Measurements from ENCODE around the gene HBZ. TPM values are rescaled to one million over a fixed set of nuclear protein-coding genes. Genes with fewer than 3 reads are reported as not detected.
A peak's percentile ranks its signal among the peaks of the same experiment; 100 is the strongest.

HBZ gene
- total RNA-seq, 2 experiments from 2014 or later = not detected

DNA sequence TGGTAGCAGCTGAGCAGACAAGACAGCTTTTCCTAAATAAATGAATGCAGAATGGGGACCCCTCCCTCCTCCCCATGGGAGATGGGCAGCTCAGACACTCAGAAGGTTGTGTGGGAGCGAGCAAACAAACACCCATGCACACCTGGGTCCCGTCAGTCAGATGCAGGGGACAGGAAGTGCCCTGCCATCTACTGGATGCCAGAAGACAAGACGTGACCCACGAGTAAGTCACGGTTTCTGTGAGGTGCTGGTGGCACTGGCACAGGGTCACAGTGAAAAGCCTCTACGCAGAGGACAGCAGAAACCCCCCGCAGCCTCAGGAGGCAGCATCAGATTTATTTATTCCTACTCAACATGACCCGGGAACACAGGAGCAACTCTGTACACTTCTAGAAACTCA is 36.2 kb downstream of the HBZ start:
- H3K9me3 Mint-ChIP-seq = no peaks in the 10 kb centered on the region
- Histone ChIP-seq H3K36me3 (ENCODE audit: insufficient read depth, low read length) (peaks cover 53% of the 10 kb centered on the region), H3K4me3 (ENCODE audit: low read length) (no peak overlapping the region), H3K27ac (ENCODE audit: low read depth in 1 of 2, low read length in 2 of 2) (no peak overlapping the region), H3K4me1 (ENCODE audit: insufficient read depth, low read length) (peaks cover 5% of the 10 kb centered on the region), H3K9me3 (ENCODE audit: control insufficient read depth in 1 of 2, insufficient read depth in 1 of 2, low read length in 2 of 2) (no peaks in the 10 kb centered on the region), H3K27me3 (ENCODE audit: control insufficient read depth in 1 of 2, insufficient read depth in 2 of 2, low read length in 2 of 2) (no peaks in the 10 kb centered on the region)
- no peaks in the 10 kb centered on the region for H3K27me3 Mint-ChIP-seq
- no peak overlapping the region for H3K4me3 Mint-ChIP-seq
- intact Hi-C loops (cut with DNase I, micrococcal nuclease) = no loop called here
- peak overlapping the region; percentile 27 for H3K27ac Mint-ChIP-seq
- DNase-seq = peak in 10 of 14 experiments; percentile 11 to 61 (median 32)
- ChIA-PET CTCF (interaction anchor here (1.8 kb wide), 1 partner anchor 8 kb away, joined by 6 read pairs; the partner anchor contains the start of gene HBQ1), POLR2A (no interaction called here)
- TF ChIP-seq, protein P1, sequence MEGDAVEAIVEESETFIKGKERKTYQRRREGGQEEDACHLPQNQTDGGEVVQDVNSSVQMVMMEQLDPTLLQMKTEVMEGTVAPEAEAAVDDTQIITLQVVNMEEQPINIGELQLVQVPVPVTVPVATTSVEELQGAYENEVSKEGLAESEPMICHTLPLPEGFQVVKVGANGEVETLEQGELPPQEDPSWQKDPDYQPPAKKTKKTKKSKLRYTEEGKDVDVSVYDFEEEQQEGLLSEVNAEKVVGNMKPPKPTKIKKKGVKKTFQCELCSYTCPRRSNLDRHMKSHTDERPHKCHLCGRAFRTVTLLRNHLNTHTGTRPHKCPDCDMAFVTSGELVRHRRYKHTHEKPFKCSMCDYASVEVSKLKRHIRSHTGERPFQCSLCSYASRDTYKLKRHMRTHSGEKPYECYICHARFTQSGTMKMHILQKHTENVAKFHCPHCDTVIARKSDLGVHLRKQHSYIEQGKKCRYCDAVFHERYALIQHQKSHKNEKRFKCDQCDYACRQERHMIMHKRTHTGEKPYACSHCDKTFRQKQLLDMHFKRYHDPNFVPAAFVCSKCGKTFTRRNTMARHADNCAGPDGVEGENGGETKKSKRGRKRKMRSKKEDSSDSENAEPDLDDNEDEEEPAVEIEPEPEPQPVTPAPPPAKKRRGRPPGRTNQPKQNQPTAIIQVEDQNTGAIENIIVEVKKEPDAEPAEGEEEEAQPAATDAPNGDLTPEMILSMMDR (IDR thresholded peaks at IDR 0.05) = peak; percentile 53
- ATAC-seq (ENCODE audit: poor library complexity) = peak; percentile 90
- peaks cover 62% of the 10 kb centered on the region for H3K36me3 Mint-ChIP-seq (ENCODE audit: low read depth)
- H3K4me1 Mint-ChIP-seq (ENCODE audit: low read depth) = peaks cover 6% of the 10 kb centered on the region

DNA sequence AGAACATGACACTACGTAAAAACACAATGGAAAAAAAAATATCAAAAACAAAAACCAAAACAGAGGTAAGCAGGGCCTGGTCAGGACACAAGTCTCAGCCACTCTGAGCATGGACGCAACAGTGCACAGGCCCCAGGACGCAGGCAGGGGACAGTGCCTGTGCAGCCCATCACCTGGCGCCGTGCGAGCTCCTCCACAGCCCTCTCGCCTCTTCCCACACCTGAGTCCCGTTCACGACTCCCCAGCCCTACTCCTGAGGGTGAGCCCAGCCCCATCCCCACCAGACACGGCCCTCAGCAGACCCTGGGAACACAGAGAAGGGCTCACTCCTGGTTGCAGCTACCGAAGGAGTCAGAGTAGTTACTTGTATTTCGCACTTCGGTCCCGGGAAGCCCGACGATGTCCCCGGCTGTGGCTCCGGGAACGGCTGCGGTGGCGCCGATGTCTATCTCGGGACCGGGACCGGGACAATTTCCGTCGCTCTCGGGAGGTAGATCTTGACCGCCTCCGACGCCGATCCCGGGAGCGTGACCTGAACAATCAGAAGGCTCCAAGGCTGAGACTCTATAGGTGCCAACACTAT is 37.3 kb downstream of the HBZ start:
- no peak overlapping the region for H3K4me3 Mint-ChIP-seq
- no peak overlapping the region for H3K27ac ChIP-seq (ENCODE audit: low read depth in 1 of 2, low read length in 2 of 2)
- TF ChIP-seq, protein P1 (IDR thresholded peaks at IDR 0.05) = no peak
- H3K9me3 Mint-ChIP-seq = no peaks in the 10 kb centered on the region
- H3K4me1 ChIP-seq (ENCODE audit: insufficient read depth, low read length) = peaks cover 5% of the 10 kb centered on the region
- intact Hi-C loops (cut with DNase I, micrococcal nuclease) = no loop called here
- CTCF ChIA-PET = interaction anchor here (1.8 kb wide), 1 partner anchor 9 kb away, joined by 6 read pairs; the partner anchor contains the start of gene HBQ1
- H3K27me3 ChIP-seq (ENCODE audit: control insufficient read depth in 1 of 2, insufficient read depth in 2 of 2, low read length in 2 of 2) = no peaks in the 10 kb centered on the region
- no peak overlapping the region for H3K4me3 ChIP-seq (ENCODE audit: low read length)
- no peak for DNase-seq
- peaks cover 72% of the 10 kb centered on the region for H3K36me3 Mint-ChIP-seq (ENCODE audit: low read depth)
- no peaks in the 10 kb centered on the region for H3K9me3 ChIP-seq (ENCODE audit: control insufficient read depth in 1 of 2, insufficient read depth in 1 of 2, low read length in 2 of 2)
- POLR2A ChIA-PET = interaction anchor here (0.6 kb wide), 1 partner anchor 66 kb away, joined by 3 read pairs; no protein-coding TSS in a partner anchor
- no peak overlapping the region for H3K27ac Mint-ChIP-seq
- H3K36me3 ChIP-seq (ENCODE audit: insufficient read depth, low read length) = peaks cover 63% of the 10 kb centered on the region
- no peak for ATAC-seq (ENCODE audit: poor library complexity)
- no peaks in the 10 kb centered on the region for H3K27me3 Mint-ChIP-seq
- H3K4me1 Mint-ChIP-seq (ENCODE audit: low read depth) = peaks cover 6% of the 10 kb centered on the region

DNA sequence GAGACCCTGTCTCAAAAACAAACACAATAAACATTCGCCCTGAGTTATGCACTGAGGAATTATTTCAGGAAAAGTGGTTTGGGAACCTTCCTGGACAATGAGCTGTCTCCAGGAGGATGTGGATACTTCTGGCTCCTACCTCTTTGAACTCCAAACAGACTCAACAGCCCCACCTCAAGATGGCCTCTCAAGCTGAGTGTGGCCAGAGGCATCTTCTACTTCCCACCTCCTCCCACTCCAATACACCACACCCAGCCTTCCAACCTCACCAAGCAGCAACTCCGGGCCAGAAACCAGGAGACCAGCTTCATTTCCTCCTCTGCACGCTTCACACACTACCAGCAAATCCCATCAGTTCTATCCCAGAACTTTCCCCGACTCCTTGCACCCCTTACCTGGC is 39.4 kb downstream of the HBZ start:
- H3K9me3 Mint-ChIP-seq = no peaks in the 10 kb centered on the region
- H3K4me3 Mint-ChIP-seq = no peak overlapping the region
- peak overlapping the region; percentile 42 for H3K27ac Mint-ChIP-seq
- no peak for DNase-seq
- no peak for ATAC-seq (ENCODE audit: poor library complexity)
- peaks cover 6% of the 10 kb centered on the region for H3K4me1 Mint-ChIP-seq (ENCODE audit: low read depth)
- H3K36me3 Mint-ChIP-seq (ENCODE audit: low read depth) = peaks cover 81% of the 10 kb centered on the region
- TF ChIP-seq, protein P1 (IDR thresholded peaks at IDR 0.05) = no peak
- Histone ChIP-seq H3K27me3 (ENCODE audit: control insufficient read depth in 1 of 2, insufficient read depth in 2 of 2, low read length in 2 of 2) (no peaks in the 10 kb centered on the region), H3K4me3 (ENCODE audit: low read length) (no peak overlapping the region), H3K9me3 (ENCODE audit: control insufficient read depth in 1 of 2, insufficient read depth in 1 of 2, low read length in 2 of 2) (no peaks in the 10 kb centered on the region), H3K4me1 (ENCODE audit: insufficient read depth, low read length) (peaks cover 5% of the 10 kb centered on the region), H3K27ac (ENCODE audit: low read depth in 1 of 2, low read length in 2 of 2) (no peak overlapping the region), H3K36me3 (ENCODE audit: insufficient read depth, low read length) (peaks cover 84% of the 10 kb centered on the region)
- CTCF ChIA-PET = interaction anchor here (1.2 kb wide), 1 partner anchor 10 kb away, joined by 4 read pairs; no protein-coding TSS in a partner anchor
- POLR2A ChIA-PET = no interaction called here
- no peaks in the 10 kb centered on the region for H3K27me3 Mint-ChIP-seq
- intact Hi-C loops (cut with DNase I, micrococcal nuclease) = no loop called here
